Trophoblast cell (in vitro differentiated cells and primary cell): ENCODE measurements around the gene ABLIM1.
A peak's percentile ranks its signal among the peaks of the same experiment; 100 is the strongest.

Source experiments
- DNase-seq, 2 donors: peaks; one replicate each; pipeline ENCODE4 v3.0.0-alpha.2; 2016
- H2AFZ ChIP-seq: 2 replicates; pipeline ENCODE4 v1.6.1; 2013; ENCODE audit warnings: low read length, moderate library complexity, mild to moderate bottlenecking; ENCODE audit not compliant: insufficient read depth, poor library complexity
- H2AK5ac ChIP-seq: 2 replicates; pipeline ENCODE4 v1.6.1; 2013; ENCODE audit warnings: mild to moderate bottlenecking, low read length
- H2BK120ac ChIP-seq: 2 replicates; pipeline ENCODE4 v1.6.1; 2013; ENCODE audit warnings: low read length, mild to moderate bottlenecking, moderate library complexity; ENCODE audit not compliant: insufficient read depth, poor library complexity
- H2BK12ac ChIP-seq: 2 replicates; pipeline ENCODE4 v1.6.1; 2013; ENCODE audit warnings: mild to moderate bottlenecking, low read length, moderate library complexity
- H2BK5ac ChIP-seq: 2 replicates; pipeline ENCODE4 v1.6.1; 2013; ENCODE audit warnings: low read length, low read depth, moderate library complexity, mild to moderate bottlenecking; ENCODE audit not compliant: poor library complexity
- H3K14ac ChIP-seq: 2 replicates; pipeline ENCODE4 v1.6.1; 2013; ENCODE audit warnings: mild to moderate bottlenecking, low read length
- H3K18ac ChIP-seq: 2 replicates; pipeline ENCODE4 v1.6.1; 2013; ENCODE audit warnings: mild to moderate bottlenecking, low read length
- H3K23ac ChIP-seq: 2 replicates; pipeline ENCODE4 v1.6.1; 2013; ENCODE audit warnings: low read length
- H3K27ac ChIP-seq: 2 replicates; pipeline ENCODE4 v1.5.1; 2013; ENCODE audit warnings: low read depth, mild to moderate bottlenecking, inconsistent platforms, low read length, moderate library complexity
- H3K27me3 ChIP-seq: 2 replicates; pipeline ENCODE4 v1.6.1; 2013; ENCODE audit warnings: inconsistent platforms, mild to moderate bottlenecking, low read length, moderate library complexity; ENCODE audit not compliant: insufficient read depth
- H3K36me3 ChIP-seq, 2 experiments: 1 replicate in 1 of 2; 2 replicates in 1 of 2; pipeline ENCODE4 v1.6.1; 2013; ENCODE audit warnings: low read length in 2 of 2, mild to moderate bottlenecking in 2 of 2, moderate library complexity in 1 of 2; ENCODE audit not compliant: insufficient read depth in 2 of 2, control insufficient read depth in 1 of 2
- H3K4ac ChIP-seq: 2 replicates; pipeline ENCODE4 v1.6.1; 2013; ENCODE audit warnings: low read depth, mild to moderate bottlenecking, low read length, moderate library complexity
- H3K4me1 ChIP-seq, 2 experiments: 1 replicate in 1 of 2; 2 replicates in 1 of 2; pipeline ENCODE4 v1.6.1; 2013; ENCODE audit warnings: low read length in 2 of 2, mild to moderate bottlenecking in 2 of 2, moderate library complexity in 1 of 2; ENCODE audit not compliant: insufficient read depth in 2 of 2, control insufficient read depth in 1 of 2
- H3K4me2 ChIP-seq: 2 replicates; pipeline ENCODE4 v1.6.1; 2013; ENCODE audit warnings: inconsistent platforms, mild to moderate bottlenecking, low read length, moderate library complexity
- H3K4me3 ChIP-seq: 2 replicates; pipeline ENCODE4 v1.5.1; 2013; ENCODE audit warnings: mild to moderate bottlenecking, low read depth, low read length, inconsistent platforms
- H3K79me1 ChIP-seq: one replicate; pipeline ENCODE4 v1.6.1; 2013; ENCODE audit warnings: low read length
- H3K79me2 ChIP-seq: 2 replicates; pipeline ENCODE4 v1.6.1; 2013; ENCODE audit warnings: low read length, mild to moderate bottlenecking; ENCODE audit not compliant: control insufficient read depth, insufficient read depth, poor library complexity
- H3K9ac ChIP-seq: 2 replicates; pipeline ENCODE4 v1.6.1; 2013; ENCODE audit warnings: mild to moderate bottlenecking, low read length
- H3K9me3 ChIP-seq: 2 replicates; pipeline ENCODE4 v1.6.1; 2013; ENCODE audit warnings: low read depth, mild to moderate bottlenecking, control low read depth, inconsistent platforms, low read length; ENCODE audit not compliant: insufficient read depth
- H4K12ac ChIP-seq: 2 replicates; pipeline ENCODE4 v1.6.1; 2013; ENCODE audit warnings: low read depth, mild to moderate bottlenecking, low read length, moderate library complexity
- H4K8ac ChIP-seq: 2 replicates; pipeline ENCODE4 v1.6.1; 2013; ENCODE audit warnings: low read depth, mild to moderate bottlenecking, low read length, moderate library complexity
- H4K91ac ChIP-seq: one replicate; pipeline ENCODE4 v1.6.1; 2013; ENCODE audit warnings: low read depth, mild to moderate bottlenecking, low read length, moderate library complexity
- WGBS: extraction: QIAGEN DNeasy Blood & Tissue Kit; methylation state at CpG from one replicate; pipeline ENCODE4 v1.1.7; 2013; ENCODE audit warnings: missing lambda C conversion rate; ENCODE audit not compliant: insufficient read length, insufficient coverage; ENCODE audit errors: extremely low coverage; 5-methylcytosine and 5-hydroxymethylcytosine counted together

The ABLIM1 gene

DNA sequence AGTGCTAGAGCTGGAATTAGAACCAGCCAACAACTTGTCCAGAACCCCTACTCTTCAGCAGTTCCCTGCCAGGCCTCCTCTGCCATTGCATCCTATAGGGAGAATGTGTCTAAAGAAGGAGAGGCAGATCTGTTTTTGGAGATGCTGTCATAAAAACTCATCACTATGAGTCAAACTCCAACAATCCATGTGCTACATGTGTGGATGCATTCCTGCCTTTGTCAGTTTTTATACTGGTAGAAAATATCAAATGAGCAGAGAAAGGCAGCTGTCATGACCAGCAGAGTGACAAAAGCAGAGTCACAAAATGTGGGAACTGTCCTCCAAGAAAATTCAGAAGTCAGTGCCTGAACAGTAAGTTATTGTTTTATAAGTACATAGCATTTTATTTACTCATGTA, 93.0 kb downstream of the ABLIM1 start:
- no peaks in the 10 kb centered on the region for H3K79me1 ChIP-seq
- no peak overlapping the region for H3K4ac ChIP-seq
- no peak overlapping the region for H3K23ac ChIP-seq
- no peak overlapping the region for H2BK12ac ChIP-seq
- no peak overlapping the region for H3K14ac ChIP-seq
- no peak overlapping the region for H2BK120ac ChIP-seq
- H3K9ac ChIP-seq = no peak overlapping the region
- no peak overlapping the region for H4K91ac ChIP-seq
- H2AK5ac ChIP-seq = no peak overlapping the region
- H3K36me3 ChIP-seq = no peaks in the 10 kb centered on the region
- H2AFZ ChIP-seq = no peak overlapping the region
- no peak overlapping the region for H3K27ac ChIP-seq
- H3K4me3 ChIP-seq = no peak overlapping the region
- H2BK5ac ChIP-seq = no peak overlapping the region
- no peak overlapping the region for H3K18ac ChIP-seq
- H3K9me3 ChIP-seq = no peaks in the 10 kb centered on the region
- H3K4me2 ChIP-seq = no peak overlapping the region
- H3K4me1 ChIP-seq = no peaks in the 10 kb centered on the region
- DNase-seq = peak; percentile 22 to 65
- no peaks in the 10 kb centered on the region for H3K27me3 ChIP-seq
- no peaks in the 10 kb centered on the region for H3K79me2 ChIP-seq
- H4K8ac ChIP-seq = no peak overlapping the region
- H4K12ac ChIP-seq = no peak overlapping the region

DNA sequence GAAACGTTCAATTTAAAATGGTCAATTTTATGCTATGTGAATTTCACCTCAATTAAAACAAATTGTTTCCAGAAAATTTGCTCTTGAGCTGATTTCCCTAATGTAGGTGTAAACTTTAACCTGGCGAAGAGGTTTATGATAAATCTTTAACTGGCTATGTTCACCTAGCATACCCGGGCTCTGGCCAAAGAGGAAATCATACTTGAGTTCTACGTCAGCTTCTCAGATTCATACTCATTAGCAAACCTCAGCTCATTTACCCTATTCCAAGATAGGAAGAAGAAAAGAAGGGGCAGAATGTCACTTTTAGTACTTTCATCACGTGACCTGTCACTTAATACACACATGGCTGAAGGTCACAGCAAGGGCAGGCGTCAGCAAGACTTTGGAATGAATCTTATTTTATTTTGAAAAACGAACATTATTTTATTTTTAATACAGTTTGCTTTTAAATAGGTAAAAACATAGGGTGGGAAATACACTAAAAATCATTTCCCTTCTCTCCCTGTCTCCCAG, 97.0 kb downstream of the ABLIM1 start:
- WGBS = no CpG with 5 or more reads among the region's 7 CpGs

DNA sequence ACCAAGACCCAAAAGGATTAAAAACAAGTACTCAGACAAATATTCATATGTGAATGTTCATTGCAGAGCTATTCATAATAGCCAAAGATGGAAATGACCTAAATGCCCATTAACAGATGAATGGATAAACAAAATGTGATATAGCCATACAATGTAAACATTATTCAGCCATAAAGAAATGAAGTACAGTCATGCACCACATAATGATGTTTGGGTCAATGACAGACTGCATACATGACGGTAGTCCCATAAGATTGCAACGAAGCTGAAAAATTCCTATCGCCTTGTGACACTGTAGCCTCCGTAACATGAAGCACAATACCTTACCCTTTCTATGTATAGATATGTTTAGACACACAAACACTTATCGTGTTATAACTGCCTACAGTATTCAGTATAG, 97.9 kb downstream of the ABLIM1 start:
- H3K79me2 ChIP-seq = no peaks in the 10 kb centered on the region
- no peak overlapping the region for H4K12ac ChIP-seq
- no peaks in the 10 kb centered on the region for H3K79me1 ChIP-seq
- no peak overlapping the region for H3K18ac ChIP-seq
- whole genome bisulfite sequencing = no CpG with 5 or more reads among the region's 5 CpGs
- H2BK5ac ChIP-seq = no peak overlapping the region
- no peaks in the 10 kb centered on the region for H3K36me3 ChIP-seq
- H3K4me3 ChIP-seq = no peak overlapping the region
- H3K14ac ChIP-seq = no peak overlapping the region
- no peak overlapping the region for H4K91ac ChIP-seq
- no peak for DNase-seq
- H2AFZ ChIP-seq = no peak overlapping the region
- H3K27me3 ChIP-seq = no peaks in the 10 kb centered on the region
- H4K8ac ChIP-seq = no peak overlapping the region
- no peaks in the 10 kb centered on the region for H3K4me1 ChIP-seq
- H3K4ac ChIP-seq = no peak overlapping the region
- no peak overlapping the region for H2BK12ac ChIP-seq
- no peak overlapping the region for H2AK5ac ChIP-seq
- H3K9me3 ChIP-seq = peaks cover 4% of the 10 kb centered on the region
- no peak overlapping the region for H3K23ac ChIP-seq
- H3K27ac ChIP-seq = no peak overlapping the region
- H3K4me2 ChIP-seq = no peak overlapping the region
- H2BK120ac ChIP-seq = no peak overlapping the region
- H3K9ac ChIP-seq = no peak overlapping the region

More for the DNA sequence above, 97.0 kb downstream of the ABLIM1 start:
- H2BK12ac ChIP-seq = no peak overlapping the region
- no peak for DNase-seq
- no peaks in the 10 kb centered on the region for H3K27me3 ChIP-seq
- H3K9ac ChIP-seq = no peak overlapping the region
- H4K12ac ChIP-seq = no peak overlapping the region
- H3K36me3 ChIP-seq = no peaks in the 10 kb centered on the region
- no peak overlapping the region for H2AK5ac ChIP-seq
- peaks cover 4% of the 10 kb centered on the region for H3K9me3 ChIP-seq
- H4K8ac ChIP-seq = no peak overlapping the region
- H3K4ac ChIP-seq = no peak overlapping the region
- H3K79me2 ChIP-seq = no peaks in the 10 kb centered on the region
- H3K79me1 ChIP-seq = no peaks in the 10 kb centered on the region
- no peaks in the 10 kb centered on the region for H3K4me1 ChIP-seq
- no peak overlapping the region for H3K27ac ChIP-seq
- H3K14ac ChIP-seq = no peak overlapping the region
- H3K4me2 ChIP-seq = no peak overlapping the region
- no peak overlapping the region for H4K91ac ChIP-seq
- H2AFZ ChIP-seq = no peak overlapping the region
- H2BK5ac ChIP-seq = no peak overlapping the region
- H3K18ac ChIP-seq = no peak overlapping the region
- no peak overlapping the region for H2BK120ac ChIP-seq
- H3K4me3 ChIP-seq = no peak overlapping the region
- H3K23ac ChIP-seq = no peak overlapping the region

DNA sequence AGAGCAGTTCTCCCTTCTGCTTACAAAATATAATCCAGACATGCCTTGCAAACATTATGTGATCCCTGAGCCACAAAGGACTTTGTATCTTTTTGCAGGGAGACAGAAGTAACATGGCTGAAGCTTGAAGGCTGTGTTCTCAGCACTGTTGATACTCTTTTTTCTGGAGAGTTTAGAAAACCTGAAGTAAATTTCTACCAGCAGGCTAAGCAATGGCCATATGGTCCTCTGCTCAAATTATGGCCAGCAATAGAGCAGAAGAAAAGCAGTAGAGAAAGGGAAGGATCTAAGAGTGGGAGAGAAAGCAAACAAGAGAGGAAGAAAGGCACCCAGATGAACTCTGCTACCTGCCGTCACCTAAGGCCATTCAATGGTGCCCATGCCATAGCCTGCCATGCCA, 98.4 kb downstream of the ABLIM1 start:
- H3K18ac ChIP-seq = no peak overlapping the region
- H3K4ac ChIP-seq = no peak overlapping the region
- peaks cover 4% of the 10 kb centered on the region for H3K9me3 ChIP-seq
- no peak overlapping the region for H3K9ac ChIP-seq
- H3K4me2 ChIP-seq = no peak overlapping the region
- H3K14ac ChIP-seq = no peak overlapping the region
- H2BK120ac ChIP-seq = no peak overlapping the region
- no peaks in the 10 kb centered on the region for H3K27me3 ChIP-seq
- no peak overlapping the region for H3K27ac ChIP-seq
- H2AK5ac ChIP-seq = no peak overlapping the region
- no CpG with 5 or more reads among the region's 1 CpG for WGBS
- H4K12ac ChIP-seq = no peak overlapping the region
- no peak overlapping the region for H3K23ac ChIP-seq
- no peak overlapping the region for H3K4me3 ChIP-seq
- DNase-seq = no peak
- no peak overlapping the region for H2AFZ ChIP-seq
- no peak overlapping the region for H2BK5ac ChIP-seq
- no peak overlapping the region for H4K8ac ChIP-seq
- no peaks in the 10 kb centered on the region for H3K79me1 ChIP-seq
- no peaks in the 10 kb centered on the region for H3K36me3 ChIP-seq
- H3K4me1 ChIP-seq = no peaks in the 10 kb centered on the region
- no peaks in the 10 kb centered on the region for H3K79me2 ChIP-seq
- H2BK12ac ChIP-seq = no peak overlapping the region
- H4K91ac ChIP-seq = no peak overlapping the region
